Ascending aorta (tissue), 2 donors: Measurements from ENCODE around the gene ISG15. TPM values are rescaled to one million over a fixed set of nuclear protein-coding genes. Genes with fewer than 3 reads are reported as not detected.

Experiments
- DNase-seq, 2 donors: peaks; one replicate each; pipeline ENCODE4 v3.0.0-alpha.2; 2019; ENCODE audit warnings: low spot score in 2 of 2
- H3K27ac ChIP-seq, 2 donors: fragments of 200-600 bp; sonication (generic); one replicate each; pipeline ENCODE4 v1.5.1; 2016 to 2017; ENCODE audit warnings: mild to moderate bottlenecking in 1 of 2
- H3K27me3 ChIP-seq: fragments of 200-600 bp; sonication (generic); one replicate; pipeline ENCODE4 v1.5.1; 2017
- H3K36me3 ChIP-seq, 2 donors: fragments of 200-600 bp; sonication (generic); one replicate each; pipeline ENCODE4 v1.5.1; 2016
- H3K4me1 ChIP-seq, 2 donors: fragments of 200-600 bp; sonication (generic); one replicate each; pipeline ENCODE4 v1.5.1; 2016 to 2017; ENCODE audit warnings: mild to moderate bottlenecking in 1 of 2
- H3K4me3 ChIP-seq, 2 donors: fragments of 200-600 bp; sonication (generic); one replicate each; pipeline ENCODE4 v1.5.1; 2016 to 2017; ENCODE audit warnings: mild to moderate bottlenecking in 1 of 2
- H3K9me3 ChIP-seq, 2 donors: fragments of 200-600 bp; sonication (generic); one replicate each; pipeline ENCODE4 v1.5.1; 2016
- intact Hi-C: fragments of 100-400 bp; cut with DNase I; formaldehyde crosslinking; loops from one replicate; pipeline ENCODE4 v1.15.1; 2023
- total RNA-seq: library from RNA; depleted of rRNA; stranded (reverse); fragments of >200 nt; gene quantifications from one replicate; pipeline ENCODE4 v1.1.0, GENCODE V29; 2016
- TF ChIP-seq, protein P1 (sequence below), 3 experiments: fragments of 200-600 bp in 2 of 3; fragments of 450-650 bp in 1 of 3; sonication (generic) in 2 of 3; IDR thresholded peaks; one replicate each; pipeline ENCODE4 v1.5.1; 2016 to 2019; ENCODE audit warnings: antibody characterized with exemption in 3 of 3, mild to moderate bottlenecking in 1 of 3, moderate library complexity in 1 of 3

ISG15 gene
- total RNA-seq, 1 donor from 2014 or later = 125 TPM

DNA sequence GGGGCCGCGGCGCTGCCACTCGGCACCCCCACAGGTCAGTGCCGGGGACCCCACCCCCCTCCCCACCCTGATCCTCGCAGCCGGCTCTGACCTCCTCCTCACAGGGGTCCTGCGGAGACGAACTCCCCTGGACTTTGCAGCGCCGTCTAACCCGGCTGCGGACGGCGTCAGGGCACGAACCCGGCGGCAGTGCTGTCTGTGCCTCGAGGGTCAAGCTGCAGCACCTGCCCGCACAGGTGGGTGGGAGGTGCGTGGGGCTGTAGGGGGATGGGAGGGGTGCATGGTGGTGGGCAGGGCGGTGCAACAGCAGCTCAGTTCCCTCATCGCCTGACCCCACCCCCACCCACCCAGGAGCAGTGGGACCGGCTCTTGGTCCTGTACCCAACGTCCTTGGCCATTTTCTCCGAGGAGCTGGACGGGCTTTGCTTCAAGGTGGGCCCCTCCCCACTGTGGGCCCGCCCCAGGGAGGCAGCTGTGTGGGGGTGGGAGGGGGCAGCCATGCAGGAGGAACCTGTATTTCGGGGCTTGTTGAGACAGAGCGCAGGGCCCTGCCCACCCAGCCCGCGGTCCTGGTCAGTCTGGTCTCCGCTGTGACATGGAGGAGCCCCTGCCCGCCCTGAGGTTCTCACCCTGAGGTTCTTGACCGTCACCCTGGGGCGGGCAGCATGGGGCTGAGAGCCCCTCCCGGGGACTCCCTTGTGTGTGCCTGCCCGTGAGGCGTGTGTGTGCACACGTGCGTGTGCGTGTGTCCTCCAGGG, 42.1 kb upstream of the ISG15 start:
- H3K4me3 ChIP-seq = no peak overlapping the region
- H3K27me3 ChIP-seq = peaks cover 26% of the 10 kb centered on the region
- H3K9me3 ChIP-seq = no peaks in the 10 kb centered on the region
- H3K4me1 ChIP-seq = peaks cover 6 to 10% of the 10 kb centered on the region in 2 donors
- H3K27ac ChIP-seq = no peak overlapping the region
- intact Hi-C loops = no loop called here
- TF ChIP-seq, protein P1, sequence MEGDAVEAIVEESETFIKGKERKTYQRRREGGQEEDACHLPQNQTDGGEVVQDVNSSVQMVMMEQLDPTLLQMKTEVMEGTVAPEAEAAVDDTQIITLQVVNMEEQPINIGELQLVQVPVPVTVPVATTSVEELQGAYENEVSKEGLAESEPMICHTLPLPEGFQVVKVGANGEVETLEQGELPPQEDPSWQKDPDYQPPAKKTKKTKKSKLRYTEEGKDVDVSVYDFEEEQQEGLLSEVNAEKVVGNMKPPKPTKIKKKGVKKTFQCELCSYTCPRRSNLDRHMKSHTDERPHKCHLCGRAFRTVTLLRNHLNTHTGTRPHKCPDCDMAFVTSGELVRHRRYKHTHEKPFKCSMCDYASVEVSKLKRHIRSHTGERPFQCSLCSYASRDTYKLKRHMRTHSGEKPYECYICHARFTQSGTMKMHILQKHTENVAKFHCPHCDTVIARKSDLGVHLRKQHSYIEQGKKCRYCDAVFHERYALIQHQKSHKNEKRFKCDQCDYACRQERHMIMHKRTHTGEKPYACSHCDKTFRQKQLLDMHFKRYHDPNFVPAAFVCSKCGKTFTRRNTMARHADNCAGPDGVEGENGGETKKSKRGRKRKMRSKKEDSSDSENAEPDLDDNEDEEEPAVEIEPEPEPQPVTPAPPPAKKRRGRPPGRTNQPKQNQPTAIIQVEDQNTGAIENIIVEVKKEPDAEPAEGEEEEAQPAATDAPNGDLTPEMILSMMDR (IDR thresholded peaks at IDR 0.05) = no peak
- no peaks in the 10 kb centered on the region for H3K36me3 ChIP-seq
- no peak for DNase-seq

DNA sequence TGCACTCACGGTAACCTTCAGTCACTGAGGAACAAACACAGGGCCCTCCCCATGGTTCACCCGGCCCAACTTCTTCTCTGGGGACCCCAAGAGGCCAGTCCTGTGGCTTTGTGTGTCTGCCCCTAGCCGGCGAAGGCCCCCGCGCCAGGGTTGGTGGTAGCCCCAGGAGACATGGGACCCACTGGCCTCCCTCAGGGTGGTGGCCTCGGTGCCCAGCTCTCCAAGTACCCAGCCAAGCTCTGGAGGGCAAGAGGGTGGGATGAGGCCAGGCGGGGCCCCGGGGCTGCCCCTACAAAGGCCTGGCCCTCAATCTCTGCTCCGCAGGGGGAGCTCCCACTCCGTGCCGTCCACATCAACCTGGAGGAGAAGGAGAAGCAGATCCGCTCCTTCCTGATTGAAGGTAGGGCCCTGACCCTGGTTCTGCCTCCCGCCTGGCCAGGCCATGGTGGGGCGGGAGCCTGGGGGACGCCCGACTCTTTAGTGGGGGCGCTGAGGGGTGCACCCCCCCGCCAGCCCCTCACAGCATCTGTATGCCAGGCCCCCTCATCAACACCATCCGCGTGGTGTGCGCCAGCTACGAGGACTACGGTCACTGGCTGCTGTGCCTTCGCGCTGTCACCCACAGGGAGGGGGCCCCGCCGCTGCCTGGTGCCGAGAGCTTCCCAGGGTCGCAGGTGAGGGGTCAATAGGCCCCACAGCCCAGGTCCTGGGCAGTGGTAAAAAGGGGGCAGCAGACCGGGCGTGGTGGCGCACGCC, 41.4 kb upstream of the ISG15 start:
- H3K36me3 ChIP-seq = no peaks in the 10 kb centered on the region
- TF ChIP-seq, protein P1 (IDR thresholded peaks at IDR 0.05) = no peak
- H3K9me3 ChIP-seq = no peaks in the 10 kb centered on the region
- no peak overlapping the region for H3K4me3 ChIP-seq
- H3K4me1 ChIP-seq = peaks cover 2 to 5% of the 10 kb centered on the region in 2 donors
- no peak for DNase-seq
- peaks cover 26% of the 10 kb centered on the region for H3K27me3 ChIP-seq
- no peak overlapping the region for H3K27ac ChIP-seq
- intact Hi-C loops = no loop called here

DNA sequence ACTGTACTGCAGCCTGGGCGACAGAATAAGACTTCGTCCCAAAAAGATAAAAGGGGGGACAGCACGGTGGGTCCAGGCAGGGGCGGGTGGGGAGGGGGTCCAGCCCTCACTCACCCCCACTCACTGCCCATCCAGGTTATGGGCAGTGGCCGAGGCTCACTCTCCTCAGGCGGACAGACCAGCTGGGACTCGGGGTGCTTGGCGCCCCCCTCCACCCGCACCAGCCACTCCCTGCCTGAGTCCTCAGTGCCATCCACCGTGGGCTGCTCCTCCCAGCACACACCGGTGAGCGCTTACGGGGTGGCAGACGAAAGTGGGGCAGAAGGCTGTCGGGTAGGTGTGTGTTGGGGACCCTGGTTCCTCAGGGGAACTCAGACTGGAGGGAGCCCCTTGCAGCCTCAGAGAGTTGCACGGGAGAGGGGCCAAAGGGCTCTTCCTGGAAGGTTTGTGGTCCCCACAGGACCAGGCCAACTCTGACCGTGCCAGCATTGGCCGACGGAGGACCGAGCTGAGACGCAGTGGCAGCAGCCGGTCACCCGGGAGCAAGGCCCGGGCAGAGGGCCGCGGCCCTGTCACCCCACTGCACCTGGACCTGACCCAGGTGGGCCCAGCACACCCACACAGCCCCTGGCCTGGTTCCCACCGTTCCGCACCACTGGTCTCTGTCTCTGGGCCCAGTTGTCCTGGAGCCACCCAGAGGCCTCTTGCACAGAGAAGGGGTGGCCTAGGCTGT, 40.4 kb upstream of the ISG15 start:
- no peak for DNase-seq
- Histone ChIP-seq H3K27ac (no peak overlapping the region), H3K4me3 (no peak overlapping the region), H3K9me3 (no peaks in the 10 kb centered on the region), H3K4me1 (peaks cover 2 to 3% of the 10 kb centered on the region in 2 donors), H3K36me3 (no peaks in the 10 kb centered on the region), H3K27me3 (peaks cover 26% of the 10 kb centered on the region)
- intact Hi-C loops = no loop called here
- TF ChIP-seq, protein P1 (IDR thresholded peaks at IDR 0.05) = no peak

DNA sequence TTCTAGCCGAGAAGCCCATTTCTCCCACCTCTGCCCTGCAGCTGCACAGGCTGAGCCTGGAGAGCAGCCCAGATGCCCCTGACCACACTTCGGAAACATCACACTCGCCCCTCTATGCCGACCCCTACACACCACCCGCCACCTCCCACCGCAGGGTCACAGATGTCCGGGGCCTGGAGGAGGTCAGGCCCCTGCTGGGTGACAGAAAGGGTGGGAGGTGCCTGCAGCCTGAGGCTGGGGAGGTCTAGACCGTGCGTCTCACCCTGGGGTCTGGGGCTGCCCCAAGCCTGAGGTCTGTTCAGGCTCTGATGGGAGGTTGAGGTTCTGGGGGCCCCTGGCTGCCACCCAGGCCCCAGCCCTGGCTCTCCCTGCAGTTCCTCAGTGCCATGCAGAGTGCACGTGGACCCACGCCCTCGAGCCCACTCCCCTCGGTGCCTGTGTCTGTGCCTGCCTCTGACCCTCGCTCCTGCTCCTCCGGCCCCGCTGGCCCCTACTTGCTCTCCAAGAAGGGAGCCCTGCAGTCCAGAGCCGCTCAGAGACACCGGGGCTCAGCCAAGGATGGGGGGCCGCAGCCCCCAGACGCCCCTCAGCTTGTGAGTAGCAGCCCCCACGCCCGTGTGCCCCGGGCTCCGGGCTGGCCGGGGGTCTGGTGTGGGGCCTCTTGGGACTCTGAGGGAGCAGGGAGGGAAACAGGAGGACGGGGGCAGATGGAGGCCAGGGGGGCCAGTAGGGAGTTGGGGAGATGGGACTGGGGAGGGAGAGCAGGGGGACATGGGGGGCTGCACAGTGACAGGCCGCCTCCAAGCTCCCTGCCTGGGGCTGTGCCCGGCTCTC, 39.6 kb upstream of the ISG15 start:
- Histone ChIP-seq H3K4me1 (peaks cover 2 to 3% of the 10 kb centered on the region in 2 donors), H3K9me3 (no peaks in the 10 kb centered on the region), H3K4me3 (no peak overlapping the region), H3K36me3 (no peaks in the 10 kb centered on the region), H3K27me3 (peaks cover 26% of the 10 kb centered on the region), H3K27ac (no peak overlapping the region)
- intact Hi-C loops = no loop called here
- DNase-seq = no peak
- TF ChIP-seq, protein P1 (IDR thresholded peaks at IDR 0.05) = no peak

DNA sequence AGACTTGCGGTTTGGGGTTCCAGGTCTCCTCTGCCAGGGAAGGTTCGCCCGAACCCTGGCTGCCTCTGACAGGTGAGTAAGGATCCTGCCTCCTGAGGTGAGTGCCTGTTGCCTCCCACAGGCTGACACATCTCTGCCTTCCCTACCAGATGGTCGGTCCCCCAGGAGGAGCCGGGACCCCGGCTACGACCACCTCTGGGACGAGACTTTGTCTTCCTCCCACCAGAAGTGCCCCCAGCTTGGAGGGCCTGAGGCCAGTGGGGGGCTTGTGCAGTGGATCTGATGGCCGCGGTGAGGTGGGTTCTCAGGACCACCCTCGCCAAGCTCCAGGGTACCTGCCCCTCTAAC, 39.0 kb upstream of the ISG15 start:
- TF ChIP-seq, protein P1 (IDR thresholded peaks at IDR 0.05) = no peak
- DNase-seq = no peak
- Histone ChIP-seq H3K9me3 (no peaks in the 10 kb centered on the region), H3K27me3 (peaks cover 26% of the 10 kb centered on the region), H3K27ac (no peak overlapping the region), H3K4me1 (peaks cover 2 to 3% of the 10 kb centered on the region in 2 donors), H3K4me3 (no peak overlapping the region), H3K36me3 (no peaks in the 10 kb centered on the region)
- intact Hi-C loops = no loop called here
